Right atrium auricular region (tissue), 2 donors: ENCODE results near the gene RYR3. TPM values are rescaled to one million over a fixed set of nuclear protein-coding genes. Genes with fewer than 3 reads are reported as not detected.

Source experiments
- DNase-seq: peaks from one replicate; pipeline ENCODE4 v3.0.0-alpha.2; 2019; ENCODE audit warnings: low spot score
- H3K27ac ChIP-seq, 2 donors: fragments of 200-600 bp; sonication (generic); 1 replicate in 1 of 2; 2 replicates in 1 of 2; pipeline ENCODE4 v1.5.1; 2016 to 2019
- H3K27me3 ChIP-seq, 2 donors: fragments of 200-600 bp; sonication (generic); one replicate each; pipeline versions ENCODE4 v1.5.1 to v1.6.0; 2017 to 2019
- H3K36me3 ChIP-seq: fragments of 200-600 bp; sonication (generic); one replicate; pipeline ENCODE4 v1.5.1; 2016
- H3K4me1 ChIP-seq, 2 donors: fragments of 200-600 bp; sonication (generic); one replicate each; pipeline versions ENCODE4 v1.5.1 to v1.6.0; 2017 to 2019
- H3K4me3 ChIP-seq, 2 donors: fragments of 200-600 bp; sonication (generic); 1 replicate in 1 of 2; 2 replicates in 1 of 2; pipeline ENCODE4 v1.5.1; 2017 to 2019; ENCODE audit warnings: mild to moderate bottlenecking in 1 of 2, moderate library complexity in 1 of 2
- H3K9me3 ChIP-seq, 2 donors: fragments of 200-600 bp; sonication (generic); one replicate each; pipeline ENCODE4 v1.5.1; 2019
- total RNA-seq, 2 donors: library from RNA; depleted of rRNA; stranded (reverse); fragments of >200 nt; gene quantifications; one replicate each; pipeline ENCODE4 v1.1.0, GENCODE V29; 2016
- TF ChIP-seq, protein P1 (sequence below), 2 donors: fragments of 200-600 bp; sonication (generic); IDR thresholded peaks; one replicate each; pipeline ENCODE4 v1.5.1; 2019; ENCODE audit warnings: antibody characterized with exemption in 2 of 2

The RYR3 gene
- total RNA-seq, 2 donors from 2014 or later = 0.08 to 0.11 TPM

GRCh38 chr15:33382491-33382890, 71.7 kb downstream of the RYR3 start:
- H3K4me1 ChIP-seq = no peaks in the 10 kb centered on the region
- H3K36me3 ChIP-seq = no peaks in the 10 kb centered on the region
- no peak overlapping the region for H3K27ac ChIP-seq
- TF ChIP-seq, protein P1, sequence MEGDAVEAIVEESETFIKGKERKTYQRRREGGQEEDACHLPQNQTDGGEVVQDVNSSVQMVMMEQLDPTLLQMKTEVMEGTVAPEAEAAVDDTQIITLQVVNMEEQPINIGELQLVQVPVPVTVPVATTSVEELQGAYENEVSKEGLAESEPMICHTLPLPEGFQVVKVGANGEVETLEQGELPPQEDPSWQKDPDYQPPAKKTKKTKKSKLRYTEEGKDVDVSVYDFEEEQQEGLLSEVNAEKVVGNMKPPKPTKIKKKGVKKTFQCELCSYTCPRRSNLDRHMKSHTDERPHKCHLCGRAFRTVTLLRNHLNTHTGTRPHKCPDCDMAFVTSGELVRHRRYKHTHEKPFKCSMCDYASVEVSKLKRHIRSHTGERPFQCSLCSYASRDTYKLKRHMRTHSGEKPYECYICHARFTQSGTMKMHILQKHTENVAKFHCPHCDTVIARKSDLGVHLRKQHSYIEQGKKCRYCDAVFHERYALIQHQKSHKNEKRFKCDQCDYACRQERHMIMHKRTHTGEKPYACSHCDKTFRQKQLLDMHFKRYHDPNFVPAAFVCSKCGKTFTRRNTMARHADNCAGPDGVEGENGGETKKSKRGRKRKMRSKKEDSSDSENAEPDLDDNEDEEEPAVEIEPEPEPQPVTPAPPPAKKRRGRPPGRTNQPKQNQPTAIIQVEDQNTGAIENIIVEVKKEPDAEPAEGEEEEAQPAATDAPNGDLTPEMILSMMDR (IDR thresholded peaks at IDR 0.05) = no peak
- H3K9me3 ChIP-seq = no peaks in the 10 kb centered on the region
- H3K27me3 ChIP-seq = no peaks in the 10 kb centered on the region
- no peak overlapping the region for H3K4me3 ChIP-seq
- DNase-seq = no peak

DNA sequence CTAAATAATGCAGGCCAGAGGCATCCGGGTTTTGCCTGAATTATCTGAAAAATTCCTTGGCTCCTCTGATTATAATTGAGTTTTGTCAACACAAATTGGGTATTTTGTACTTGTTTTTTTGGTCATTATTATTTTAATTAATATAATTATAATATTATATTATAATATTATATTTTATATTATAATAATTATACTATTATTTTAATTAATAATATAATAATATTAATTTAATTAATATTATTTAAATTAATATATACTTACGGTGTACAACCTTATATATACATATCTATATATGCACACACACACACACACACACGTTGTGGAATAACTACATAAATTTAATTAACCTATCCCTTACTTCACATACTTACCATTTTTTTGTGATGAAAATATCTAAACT, 73.5 kb downstream of the RYR3 start:
- no peaks in the 10 kb centered on the region for H3K27me3 ChIP-seq
- no peak overlapping the region for H3K4me3 ChIP-seq
- H3K27ac ChIP-seq = no peak overlapping the region
- H3K36me3 ChIP-seq = no peaks in the 10 kb centered on the region
- H3K4me1 ChIP-seq = no peaks in the 10 kb centered on the region
- TF ChIP-seq, protein P1 (IDR thresholded peaks at IDR 0.05) = no peak
- H3K9me3 ChIP-seq = no peaks in the 10 kb centered on the region
- DNase-seq = no peak

GRCh38 chr15:33392453-33392852, 81.7 kb downstream of the RYR3 start:
- no peak overlapping the region for H3K27ac ChIP-seq
- H3K36me3 ChIP-seq = no peaks in the 10 kb centered on the region
- TF ChIP-seq, protein P1 (IDR thresholded peaks at IDR 0.05) = no peak
- no peak overlapping the region for H3K4me3 ChIP-seq
- DNase-seq = no peak
- no peaks in the 10 kb centered on the region for H3K27me3 ChIP-seq
- no peaks in the 10 kb centered on the region for H3K4me1 ChIP-seq
- no peaks in the 10 kb centered on the region for H3K9me3 ChIP-seq

GRCh38 chr15:33393546-33393945, 82.8 kb downstream of the RYR3 start:
- Histone ChIP-seq H3K27ac (no peak overlapping the region), H3K36me3 (no peaks in the 10 kb centered on the region), H3K4me1 (no peaks in the 10 kb centered on the region), H3K9me3 (no peaks in the 10 kb centered on the region), H3K27me3 (no peaks in the 10 kb centered on the region), H3K4me3 (no peak overlapping the region)
- TF ChIP-seq, protein P1 (IDR thresholded peaks at IDR 0.05) = no peak
- no peak for DNase-seq

- H3K4me3 ChIP-seq = no peak overlapping the region
- H3K27ac ChIP-seq = no peak overlapping the region
- no peaks in the 10 kb centered on the region for H3K4me1 ChIP-seq
- H3K27me3 ChIP-seq = no peaks in the 10 kb centered on the region
- TF ChIP-seq, protein P1 (IDR thresholded peaks at IDR 0.05) = no peak
- no peaks in the 10 kb centered on the region for H3K36me3 ChIP-seq
- no peak for DNase-seq
- no peaks in the 10 kb centered on the region for H3K9me3 ChIP-seq
Measured at GRCh38 chr15:33395321-33395720, 84.6 kb downstream of the RYR3 start.

- Histone ChIP-seq H3K27me3 (no peaks in the 10 kb centered on the region), H3K36me3 (no peaks in the 10 kb centered on the region), H3K4me1 (no peaks in the 10 kb centered on the region), H3K27ac (no peak overlapping the region), H3K4me3 (no peak overlapping the region), H3K9me3 (no peaks in the 10 kb centered on the region)
- TF ChIP-seq, protein P1 (IDR thresholded peaks at IDR 0.05) = no peak
- DNase-seq = no peak
Measured at GRCh38 chr15:33395846-33396245, 85.1 kb downstream of the RYR3 start.
